MM.1S (cell line): ENCODE results near the gene IGHMBP2.
A peak's percentile ranks its signal among the peaks of the same experiment; 100 is the strongest.
"Not testable (repeated sequence)": the region's sequence is repeated elsewhere in the genome, so short reads cannot be mapped to it uniquely, and the experiment has no call there.

Source experiments
- DNase-seq: peaks from one replicate; pipeline ENCODE4 v3.0.0-alpha.2; 2015
- H2AFZ ChIP-seq: fragments of 300-600 bp; sonication (generic); 2 replicates; pipeline ENCODE4 v1.6.0; 2016; ENCODE audit warnings: antibody characterized with exemption, low read length
- H3F3A ChIP-seq: fragments of 300-600 bp; sonication (generic); 2 replicates; pipeline ENCODE4 v1.6.1; 2016; ENCODE audit warnings: mild to moderate bottlenecking, antibody characterized with exemption, low read length, moderate library complexity, mixed read lengths; ENCODE audit not compliant: insufficient read depth
- H3K27ac ChIP-seq: fragments of 300-600 bp; sonication (generic); 2 replicates; pipeline ENCODE4 v1.5.1; 2016; ENCODE audit warnings: mild to moderate bottlenecking, low read length
- H3K27me3 ChIP-seq: fragments of 300-600 bp; sonication (generic); replicated peaks from 2 replicates; pipeline ENCODE4 v1.6.0; 2016; ENCODE audit warnings: low read length; ENCODE audit not compliant: insufficient read depth
- H3K36me3 ChIP-seq: fragments of 300-600 bp; sonication (generic); replicated peaks from 2 replicates; pipeline ENCODE4 v1.6.1; 2016; ENCODE audit warnings: mild to moderate bottlenecking, low read length, mixed read lengths; ENCODE audit not compliant: insufficient read depth
- H3K4me1 ChIP-seq: fragments of 300-600 bp; sonication (generic); 2 replicates; pipeline ENCODE4 v1.6.1; 2016; ENCODE audit warnings: low read length, mixed read lengths
- H3K4me2 ChIP-seq: fragments of 300-600 bp; sonication (generic); 2 replicates; pipeline ENCODE4 v1.6.0; 2016; ENCODE audit warnings: low read depth, low read length
- H3K4me3 ChIP-seq: fragments of 300-600 bp; sonication (generic); 2 replicates; pipeline ENCODE4 v1.5.1; 2016; ENCODE audit warnings: low read length, mixed read lengths
- H3K79me2 ChIP-seq: fragments of 300-600 bp; sonication (generic); 2 replicates; pipeline ENCODE4 v1.6.1; 2016; ENCODE audit warnings: mixed run types, low read length, mixed read lengths
- H3K9ac ChIP-seq: fragments of 300-600 bp; sonication (generic); 2 replicates; pipeline ENCODE4 v1.6.1; 2016; ENCODE audit warnings: low read length, mixed read lengths
- H3K9me2 ChIP-seq: fragments of 300-600 bp; sonication (generic); replicated peaks from 2 replicates; pipeline ENCODE4 v1.6.1; 2016; ENCODE audit warnings: mild to moderate bottlenecking, low read length, mixed read lengths; ENCODE audit not compliant: insufficient read depth
- H3K9me3 ChIP-seq: fragments of 300-600 bp; sonication (generic); replicated peaks from 2 replicates; pipeline ENCODE4 v1.6.1; 2016; ENCODE audit warnings: mild to moderate bottlenecking, low read length, mixed read lengths; ENCODE audit not compliant: insufficient read depth
- H4K20me1 ChIP-seq: fragments of 300-600 bp; sonication (generic); 2 replicates; pipeline ENCODE4 v1.6.1; 2016; ENCODE audit warnings: mild to moderate bottlenecking, low read length, moderate library complexity, mixed read lengths; ENCODE audit not compliant: insufficient read depth
- CTCF ChIP-seq: fragments of 300-600 bp; sonication (generic); IDR thresholded peaks from 2 replicates; pipeline ENCODE4 v1.5.1; 2016; ENCODE audit warnings: antibody characterized with exemption, low read length, mixed read lengths
- EZH2 ChIP-seq: fragments of 300-600 bp; sonication (generic); optimal IDR thresholded peaks from 2 replicates; pipeline ENCODE3; 2017; ENCODE audit warnings: low read depth, mild to moderate bottlenecking, antibody characterized with exemption, low read length, mixed read lengths
- EZH2phosphoT487 ChIP-seq: fragments of 300-600 bp; sonication (generic); IDR thresholded peaks from 2 replicates; pipeline ENCODE4 v1.6.1; 2018; ENCODE audit warnings: antibody characterized with exemption, low read length

The IGHMBP2 gene

GRCh38 chr11:68973219-68973618 is 69.5 kb downstream of the IGHMBP2 start:
- Histone ChIP-seq H2AFZ (no peak overlapping the region), H3K27me3 (peaks cover 66% of the 10 kb centered on the region), H3F3A (no peaks in the 10 kb centered on the region), H3K9me2 (no peaks in the 10 kb centered on the region), H3K79me2 (no peaks in the 10 kb centered on the region), H3K9me3 (no peaks in the 10 kb centered on the region), H3K4me2 (no peak overlapping the region), H3K36me3 (no peaks in the 10 kb centered on the region), H3K4me3 (no peak overlapping the region), H3K27ac (no peak overlapping the region), H4K20me1 (no peaks in the 10 kb centered on the region), H3K4me1 (no peaks in the 10 kb centered on the region), H3K9ac (no peak overlapping the region)
- TF ChIP-seq EZH2 (no peak), CTCF (no peak)
- no peak for DNase-seq

GRCh38 chr11:68973706-68974105 is 70.0 kb downstream of the IGHMBP2 start:
- H3K79me2 ChIP-seq, H3K4me1 ChIP-seq, DNase-seq, H4K20me1 ChIP-seq, H3K36me3 ChIP-seq, H3K4me2 ChIP-seq, H3K4me3 ChIP-seq, H3F3A ChIP-seq, H3K9me2 ChIP-seq, H3K27ac ChIP-seq, H2AFZ ChIP-seq, H3K9ac ChIP-seq, H3K9me3 ChIP-seq: not testable (repeated sequence)
- peaks cover 66% of the 10 kb centered on the region for H3K27me3 ChIP-seq

- no peak for TF ChIP-seq EZH2phosphoT487
- no peak for TF ChIP-seq CTCF
- Histone ChIP-seq H3K27ac (no peak overlapping the region), H3K36me3 (no peaks in the 10 kb centered on the region), H3K9me3 (no peaks in the 10 kb centered on the region), H3K9ac (no peak overlapping the region), H3F3A (no peaks in the 10 kb centered on the region), H3K79me2 (no peaks in the 10 kb centered on the region), H3K4me1 (no peaks in the 10 kb centered on the region), H4K20me1 (no peaks in the 10 kb centered on the region), H2AFZ (0 out of 2 replicates have a peak overlapping the region, but pooled peaks have one; percentile 24), H3K4me3 (no peak overlapping the region), H3K4me2 (no peak overlapping the region), H3K9me2 (no peaks in the 10 kb centered on the region), H3K27me3 (peaks cover 68% of the 10 kb centered on the region)
- peak; percentile 40 for DNase-seq
Measured at GRCh38 chr11:68974421-68975194, 70.9 kb downstream of the IGHMBP2 start.

- Histone ChIP-seq H3K27me3 (peaks cover 68% of the 10 kb centered on the region), H3K36me3 (no peaks in the 10 kb centered on the region), H3K9me2 (no peaks in the 10 kb centered on the region), H4K20me1 (no peaks in the 10 kb centered on the region), H3K4me2 (no peak overlapping the region), H3F3A (no peaks in the 10 kb centered on the region), H3K4me1 (no peaks in the 10 kb centered on the region), H3K4me3 (no peak overlapping the region), H3K27ac (no peak overlapping the region), H3K79me2 (no peaks in the 10 kb centered on the region), H3K9me3 (no peaks in the 10 kb centered on the region), H2AFZ (no peak overlapping the region), H3K9ac (no peak overlapping the region)
- TF ChIP-seq CTCF (no peak), EZH2phosphoT487 (no peak), EZH2 (no peak)
- DNase-seq = no peak
Measured at GRCh38 chr11:68976095-68976494, 72.4 kb downstream of the IGHMBP2 start.
